HG03060 (cell line): Measurements from ENCODE around the gene ZMYM1.
"Not testable (repeated sequence)": the region's sequence is repeated elsewhere in the genome, so short reads cannot be mapped to it uniquely, and the experiment has no call there.

Experiments used
- ATAC-seq: cut with Tn5 transposase; IDR thresholded peaks from one replicate; pipeline ENCODE4 v1.9.1; 2021; ENCODE audit warnings: low read depth, moderate number of reproducible peaks; ENCODE audit not compliant: unreplicated experiment

The ZMYM1 gene

DNA sequence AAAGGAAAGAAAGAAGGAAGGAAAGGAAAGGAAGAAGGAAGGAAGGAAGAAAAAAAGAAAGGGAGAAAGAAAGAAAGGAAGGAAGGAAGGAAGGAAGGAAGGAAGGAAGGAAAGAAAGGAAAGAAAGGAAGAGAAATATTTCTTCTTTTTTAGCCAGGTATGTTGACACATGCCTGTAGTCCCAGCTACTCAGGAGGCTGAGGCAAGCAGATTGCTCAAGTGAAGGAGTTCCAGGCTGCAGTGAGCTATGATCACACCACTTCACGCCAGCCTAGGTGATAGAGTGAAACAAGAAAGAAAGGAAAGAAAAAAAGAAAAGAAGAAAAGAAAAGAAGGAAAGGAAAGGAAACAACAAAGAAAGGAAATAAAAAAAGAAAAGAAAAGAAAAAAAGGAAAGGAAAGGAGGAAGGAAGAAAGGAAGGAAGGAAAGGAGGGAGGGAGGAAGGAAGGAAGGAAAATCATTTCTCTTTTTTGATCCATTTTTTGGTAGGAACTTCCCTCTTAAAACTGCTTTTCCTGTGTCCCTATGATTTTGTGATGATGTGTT is 5.8 kb upstream of the ZMYM1 start:
- no peak for ATAC-seq

DNA sequence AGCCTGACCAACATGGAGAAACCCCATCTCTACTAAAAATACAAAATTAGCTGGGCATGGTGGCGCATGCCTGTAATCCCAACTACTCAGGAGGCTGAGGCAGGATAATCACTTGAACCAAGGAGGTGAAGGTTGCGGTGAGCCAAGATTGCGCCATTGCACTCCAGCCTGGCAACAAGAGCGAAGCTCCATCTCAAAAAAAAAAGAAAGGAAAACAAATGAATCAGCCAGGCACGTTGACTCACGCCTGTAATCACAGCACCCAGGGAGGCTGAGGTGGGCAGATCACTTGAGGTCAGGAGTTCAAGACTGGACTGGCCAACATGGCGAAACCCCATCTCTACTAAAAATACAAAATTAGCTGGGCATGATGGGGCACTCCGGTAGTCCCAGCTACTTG is 2.8 kb upstream of the ZMYM1 start:
- not testable (repeated sequence) for ATAC-seq

DNA sequence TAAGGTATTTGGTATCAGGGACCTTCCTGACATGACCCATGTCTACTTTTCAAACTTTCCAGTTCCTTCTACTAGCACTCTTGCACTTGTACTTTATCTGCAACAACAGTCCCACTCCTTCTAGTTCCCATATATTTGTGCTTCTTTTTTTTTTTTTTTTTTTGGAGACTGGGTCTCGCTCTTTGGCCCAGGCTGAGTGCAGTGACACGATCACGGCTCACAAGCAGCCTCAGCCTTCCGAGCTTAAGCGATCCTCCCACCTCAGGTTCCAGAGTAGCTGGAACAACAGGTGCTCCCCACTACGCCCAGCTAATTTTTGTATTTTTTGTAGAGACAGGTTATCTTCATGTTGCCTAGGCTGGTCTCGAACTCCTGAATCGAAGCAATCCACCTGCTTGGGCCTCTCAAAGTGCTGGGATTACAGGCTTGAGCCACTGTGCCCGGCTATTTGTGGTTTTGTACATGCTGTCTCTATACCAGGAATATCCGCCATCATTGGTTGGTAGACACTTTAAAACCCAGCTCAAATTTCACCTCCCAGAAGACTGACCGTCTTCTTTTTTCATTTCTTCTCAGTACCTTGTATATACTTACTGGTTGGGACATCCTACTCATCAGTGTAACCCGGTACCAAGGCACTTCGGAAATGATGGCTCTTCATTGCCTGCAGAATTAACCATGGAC is 1.1 kb downstream of the ZMYM1 start:
- no peak for ATAC-seq

DNA sequence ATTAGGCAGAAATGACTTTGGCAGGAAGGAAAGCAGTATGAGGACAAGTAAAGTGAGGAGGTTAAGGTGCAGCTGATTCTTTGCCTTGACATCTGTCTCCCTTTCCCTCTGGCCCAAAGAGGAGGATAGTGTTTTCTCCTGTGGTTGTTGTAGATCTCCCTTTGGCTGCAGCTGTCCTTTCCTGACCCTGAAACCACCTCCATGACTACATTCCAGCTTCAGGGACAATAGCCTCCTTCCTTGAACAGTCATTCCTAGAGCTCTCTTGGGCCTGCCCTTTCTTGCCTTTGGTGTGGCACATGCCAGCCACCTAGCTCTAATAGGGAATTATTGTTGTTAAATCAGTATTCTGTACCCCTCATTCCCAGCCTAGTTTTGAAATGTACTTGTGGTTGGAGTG is 6.2 kb downstream of the ZMYM1 start:
- no peak for ATAC-seq

DNA sequence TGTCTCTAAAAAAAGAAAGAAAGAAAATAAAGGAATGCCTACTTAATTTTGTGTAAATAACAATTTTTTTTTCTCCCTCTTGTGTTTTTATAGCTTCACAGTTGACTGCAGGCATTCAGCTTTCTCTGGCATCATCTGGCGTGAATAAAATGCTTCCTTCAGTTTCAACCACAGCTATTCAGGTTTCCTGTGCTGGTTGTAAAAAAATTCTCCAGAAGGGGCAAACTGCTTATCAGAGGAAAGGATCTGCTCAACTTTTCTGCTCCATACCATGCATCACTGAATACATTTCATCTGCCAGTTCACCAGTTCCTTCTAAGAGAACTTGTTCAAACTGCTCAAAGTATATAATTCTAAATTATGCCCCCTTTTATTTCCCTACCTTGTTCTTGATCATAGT is 18.0 kb downstream of the ZMYM1 start:
- no peak for ATAC-seq

DNA sequence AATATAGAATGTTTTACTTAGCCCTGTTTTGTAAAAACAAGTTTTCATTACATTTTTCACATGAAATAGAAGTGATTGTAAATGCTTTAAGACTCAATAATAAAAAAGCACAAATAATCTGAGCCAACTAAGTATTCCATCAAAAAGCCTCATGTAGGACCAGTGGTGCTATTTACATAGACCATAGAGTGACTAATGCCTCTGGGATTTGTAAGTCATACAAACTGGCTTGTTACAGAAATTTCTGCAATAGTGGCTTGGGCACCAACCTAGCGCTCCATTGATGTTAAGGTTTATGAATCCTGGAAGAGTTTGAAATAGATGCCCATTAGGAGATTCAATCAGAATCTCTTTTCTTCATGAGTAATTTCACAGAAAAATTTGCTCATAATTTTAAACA is 31.9 kb downstream of the ZMYM1 start:
- ATAC-seq: no peak

DNA sequence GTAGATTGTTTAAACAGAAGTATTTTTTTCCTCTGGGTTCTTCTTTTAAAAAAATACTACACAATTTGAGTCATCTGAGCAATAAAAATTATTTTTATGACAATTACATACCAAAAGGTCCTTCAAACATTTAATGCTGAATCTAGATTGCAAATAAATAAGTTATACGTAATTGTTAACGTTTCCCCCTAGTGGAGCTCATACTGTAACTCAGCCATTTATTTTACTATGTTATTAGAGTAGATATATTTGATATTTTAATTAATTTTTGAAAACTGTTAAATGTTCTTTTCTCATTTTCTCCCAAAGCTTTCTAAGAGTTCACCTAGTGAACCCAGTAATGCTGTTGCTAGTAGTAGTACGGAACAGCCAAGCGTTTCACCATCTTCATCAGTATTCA is 33.5 kb downstream of the ZMYM1 start:
- ATAC-seq: no peak

DNA sequence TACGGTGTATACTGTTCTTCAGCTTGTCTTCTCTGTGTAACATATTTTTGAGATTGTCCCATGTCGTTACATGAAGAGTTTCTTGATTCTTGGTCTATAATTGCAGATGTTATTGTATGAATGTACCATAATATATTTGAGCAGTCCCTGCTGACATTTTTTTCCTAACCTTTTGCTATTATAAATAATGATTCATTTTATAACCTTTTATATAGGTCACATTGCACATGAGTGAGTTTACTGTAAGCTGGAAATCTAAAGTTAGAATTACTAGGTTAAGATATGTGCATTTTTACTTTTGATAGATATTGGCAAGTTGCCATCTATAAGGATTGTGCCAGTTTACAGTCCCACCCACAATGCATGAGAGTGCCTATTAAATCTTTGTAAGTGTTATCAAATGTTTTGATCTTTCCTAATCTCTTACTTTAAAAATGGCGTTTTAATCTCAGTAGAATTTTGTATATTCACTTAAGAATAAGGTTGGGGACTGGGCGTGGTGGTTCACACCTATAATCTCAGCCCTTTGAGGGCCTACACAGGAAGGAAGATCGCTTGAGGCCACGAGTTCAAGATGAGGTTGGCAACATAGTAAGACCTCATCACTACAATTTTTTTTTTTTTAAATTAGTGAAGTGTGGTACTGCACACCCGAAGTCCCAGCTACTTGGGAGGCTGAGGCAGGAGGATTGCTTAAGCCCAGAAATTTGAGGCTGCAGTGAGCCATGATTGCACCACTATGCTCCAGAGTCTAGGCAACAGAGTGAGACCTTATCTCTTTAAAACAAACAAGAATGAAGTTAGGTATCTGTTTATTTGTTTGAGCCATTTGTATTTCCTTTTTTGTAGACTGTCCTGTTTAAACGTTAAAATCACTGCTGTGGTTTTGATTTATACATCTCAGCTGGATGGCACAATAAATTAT is 36.5 kb downstream of the ZMYM1 start:
- ATAC-seq: no peak

DNA sequence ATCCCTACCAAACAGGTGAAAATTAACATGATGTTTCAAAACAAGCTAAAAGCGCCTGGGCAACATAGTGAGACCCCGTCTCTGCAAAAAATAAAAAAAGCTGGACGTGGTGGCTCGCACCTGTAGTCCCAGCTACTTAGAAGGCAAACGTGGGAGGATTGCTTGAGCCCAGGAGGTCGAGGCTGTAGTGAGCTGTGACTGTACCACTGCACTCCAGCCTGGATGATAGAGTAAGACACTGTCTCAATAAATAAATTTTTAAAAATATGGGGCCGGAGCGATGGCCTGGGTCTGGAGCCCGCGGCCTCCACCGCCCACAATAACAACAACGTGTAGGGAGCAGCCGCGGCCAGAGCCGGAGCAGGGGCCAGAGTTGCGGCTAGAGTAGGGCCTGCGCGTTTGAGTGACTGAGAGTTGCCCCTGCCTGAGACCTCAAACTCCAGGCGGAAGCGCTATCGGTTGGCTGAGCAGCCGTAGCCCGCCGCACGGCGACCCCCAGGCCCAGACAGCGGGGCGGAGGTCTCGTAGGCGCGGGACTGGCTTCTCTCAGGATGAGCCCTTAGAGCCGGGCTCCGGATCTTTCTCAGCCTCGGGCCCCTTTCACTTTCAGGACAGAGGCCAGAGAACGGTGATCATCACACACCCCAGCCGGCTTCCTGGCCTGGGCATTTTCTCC is 41.4 kb downstream of the ZMYM1 start:
- no peak for ATAC-seq

DNA sequence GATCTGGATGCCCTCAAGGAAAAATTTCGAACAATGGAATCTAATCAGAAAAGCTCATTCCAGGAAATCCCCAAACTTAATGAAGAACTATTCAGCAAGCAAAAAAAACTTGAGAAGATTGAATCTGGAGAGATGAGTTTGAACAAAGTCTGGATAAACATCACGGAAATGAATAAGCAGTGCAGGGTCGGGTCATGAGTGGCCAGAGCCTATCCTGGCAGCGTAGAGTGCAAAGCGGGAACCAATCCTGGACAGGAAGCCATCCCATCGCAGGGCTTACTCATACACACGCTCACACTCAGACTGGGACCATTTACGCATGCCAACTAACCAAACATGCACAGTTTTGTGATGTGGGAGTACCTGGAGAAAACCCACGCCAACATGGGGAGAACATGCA is 43.1 kb downstream of the ZMYM1 start:
- no peak for ATAC-seq

DNA sequence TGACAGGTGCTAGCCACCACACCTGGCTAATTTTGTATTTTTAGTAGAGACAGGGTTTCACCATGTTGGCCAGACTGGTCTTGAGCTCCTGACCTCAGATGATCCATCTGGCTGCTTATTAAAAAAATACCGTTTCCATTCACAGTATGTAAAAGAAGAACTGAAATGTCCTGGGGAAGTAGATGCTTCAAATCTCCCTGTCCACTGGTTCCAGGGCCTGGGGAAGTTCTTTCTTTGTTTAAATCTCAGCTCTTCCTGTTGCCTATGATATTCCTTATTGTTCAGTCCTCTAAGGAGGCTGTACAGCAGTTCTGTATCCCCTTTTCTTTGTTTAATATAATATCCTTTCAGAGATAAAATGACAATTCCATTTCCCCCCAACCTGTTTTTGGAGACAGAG is 47.4 kb downstream of the ZMYM1 start:
- no peak for ATAC-seq

DNA sequence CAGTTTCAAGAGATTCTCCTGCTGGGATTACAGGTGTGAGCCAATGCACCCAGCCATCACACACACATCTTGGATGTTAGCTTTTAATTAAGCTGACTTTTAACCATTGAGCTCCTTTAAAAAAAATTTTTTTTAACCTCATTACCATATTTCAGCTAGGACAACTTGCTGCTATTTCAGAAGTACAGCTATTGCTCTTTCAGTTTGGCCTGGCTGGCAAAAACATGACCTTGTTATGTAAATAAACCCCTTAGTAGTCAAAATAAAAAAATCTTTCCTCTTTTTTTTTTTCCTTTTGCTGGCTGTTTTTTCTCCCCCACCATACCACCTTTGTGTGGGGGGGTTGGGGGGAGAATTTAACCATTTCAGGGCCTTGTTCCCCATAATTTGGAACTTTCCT is 49.9 kb downstream of the ZMYM1 start:
- ATAC-seq: no peak

DNA sequence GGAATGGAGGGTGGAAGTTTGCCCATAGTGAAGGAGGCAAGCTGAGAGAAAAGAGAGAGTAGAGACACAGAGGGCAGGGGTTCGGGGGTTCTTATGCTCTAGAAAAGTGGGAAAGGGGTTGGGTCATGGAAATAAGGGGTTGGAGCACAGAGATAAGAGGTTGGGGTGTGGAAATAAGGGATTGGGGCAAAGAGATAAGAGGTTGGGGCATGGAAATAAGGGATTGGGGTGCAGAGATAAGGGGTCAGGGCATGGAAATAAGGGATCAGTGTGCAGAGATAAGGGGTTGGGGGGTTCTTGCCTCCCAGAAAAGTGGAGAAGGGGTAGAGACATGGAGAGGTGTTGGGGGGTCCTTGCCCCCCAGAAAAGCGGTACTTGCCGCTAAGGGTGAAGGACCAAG is 57.6 kb downstream of the ZMYM1 start:
- ATAC-seq: no peak

DNA sequence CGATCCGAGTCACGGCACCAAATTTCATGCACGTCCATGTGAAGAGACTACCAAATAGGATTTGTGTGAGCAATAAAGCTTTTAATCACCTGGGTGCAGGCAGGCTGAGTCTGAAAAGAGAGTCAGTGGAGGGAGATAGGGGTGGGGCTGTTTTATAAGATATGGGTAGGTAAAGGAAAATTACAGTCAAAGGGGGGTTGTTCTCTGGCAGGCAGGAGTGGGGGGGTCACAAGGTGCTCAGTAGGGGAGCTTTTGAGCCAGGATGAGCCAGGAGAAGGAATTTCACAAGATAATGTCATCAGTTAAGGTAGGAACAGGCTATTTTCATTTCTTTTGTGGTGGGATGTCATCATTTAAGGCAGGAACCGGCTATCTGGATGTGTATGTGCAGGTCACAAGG is 58.4 kb downstream of the ZMYM1 start:
- ATAC-seq: not testable (repeated sequence)

DNA sequence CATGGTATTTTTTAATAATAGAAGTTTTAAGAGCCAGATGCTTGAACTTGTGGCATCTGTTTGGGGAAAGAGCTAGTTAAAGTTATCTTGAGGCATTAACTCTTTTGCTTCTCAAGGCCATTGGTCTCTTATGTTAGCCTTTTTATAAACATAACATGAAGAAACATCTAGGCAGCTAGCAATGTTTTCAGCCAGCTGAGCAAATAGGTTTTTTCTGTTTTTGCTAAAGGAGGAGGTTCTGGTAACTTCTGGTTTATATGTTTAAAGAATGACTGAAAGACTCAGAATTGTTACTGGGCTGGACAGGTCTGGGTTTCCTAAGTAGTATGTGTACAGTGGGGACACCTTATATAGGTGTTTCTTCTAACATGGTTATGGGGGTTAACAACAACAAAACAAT is 63.1 kb downstream of the ZMYM1 start:
- not testable (repeated sequence) for ATAC-seq

DNA sequence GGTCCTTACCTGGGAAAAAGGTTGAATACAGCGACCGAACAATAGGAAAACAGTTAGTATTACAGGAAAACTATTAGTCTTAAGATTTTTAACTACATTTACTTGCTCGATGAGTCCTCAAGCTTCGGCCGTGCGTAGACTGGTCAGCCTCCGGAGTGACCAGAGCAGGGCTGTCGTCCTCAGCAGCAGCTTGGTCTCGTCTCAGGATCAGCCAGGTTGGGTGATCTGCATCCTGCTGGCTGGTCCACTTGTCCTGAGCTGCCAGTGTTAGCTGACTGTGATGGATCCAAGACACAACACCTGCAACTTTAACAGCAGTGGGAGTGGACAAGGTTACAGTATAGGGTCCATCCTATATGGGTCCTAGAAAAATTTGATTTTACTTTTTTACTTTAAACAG is 63.5 kb downstream of the ZMYM1 start:
- ATAC-seq: not testable (repeated sequence)

DNA sequence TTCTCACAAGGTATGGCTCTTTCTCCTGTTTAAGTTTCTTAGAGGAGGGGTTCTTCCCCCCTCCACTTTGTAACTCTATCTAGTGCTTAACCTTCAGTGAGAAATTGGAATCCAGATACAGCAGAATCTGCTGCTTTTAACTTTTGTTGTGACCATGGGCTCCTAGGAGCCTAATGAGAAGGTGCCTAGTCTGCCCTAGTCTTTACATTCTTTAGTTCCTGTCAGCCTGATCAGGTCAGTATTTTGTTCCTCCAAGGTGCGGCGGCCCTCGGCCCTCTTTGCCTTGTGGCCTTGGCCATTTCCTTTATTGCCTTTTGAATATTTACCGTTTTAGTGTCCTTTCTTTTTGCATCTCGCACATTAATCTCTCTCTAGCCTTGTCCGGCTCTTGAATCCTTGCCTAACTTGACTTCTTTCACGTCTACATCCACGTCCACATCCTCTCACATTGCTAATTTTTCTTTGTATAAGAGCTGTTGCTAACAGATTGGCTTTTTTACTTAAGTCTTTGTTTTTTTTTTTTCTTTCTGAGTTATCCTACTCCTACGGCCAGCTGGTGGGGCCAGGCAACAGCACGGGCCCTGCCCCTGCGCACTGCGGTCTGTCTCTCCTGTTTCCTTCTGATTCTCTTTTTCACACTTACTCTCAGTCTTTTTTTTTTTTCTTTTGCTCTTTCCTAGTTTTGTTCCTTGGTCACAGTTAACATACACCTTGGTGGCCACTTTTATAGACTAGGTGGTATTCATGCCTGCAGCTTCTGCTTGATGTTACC is 64.7 kb downstream of the ZMYM1 start:
- no peak for ATAC-seq

DNA sequence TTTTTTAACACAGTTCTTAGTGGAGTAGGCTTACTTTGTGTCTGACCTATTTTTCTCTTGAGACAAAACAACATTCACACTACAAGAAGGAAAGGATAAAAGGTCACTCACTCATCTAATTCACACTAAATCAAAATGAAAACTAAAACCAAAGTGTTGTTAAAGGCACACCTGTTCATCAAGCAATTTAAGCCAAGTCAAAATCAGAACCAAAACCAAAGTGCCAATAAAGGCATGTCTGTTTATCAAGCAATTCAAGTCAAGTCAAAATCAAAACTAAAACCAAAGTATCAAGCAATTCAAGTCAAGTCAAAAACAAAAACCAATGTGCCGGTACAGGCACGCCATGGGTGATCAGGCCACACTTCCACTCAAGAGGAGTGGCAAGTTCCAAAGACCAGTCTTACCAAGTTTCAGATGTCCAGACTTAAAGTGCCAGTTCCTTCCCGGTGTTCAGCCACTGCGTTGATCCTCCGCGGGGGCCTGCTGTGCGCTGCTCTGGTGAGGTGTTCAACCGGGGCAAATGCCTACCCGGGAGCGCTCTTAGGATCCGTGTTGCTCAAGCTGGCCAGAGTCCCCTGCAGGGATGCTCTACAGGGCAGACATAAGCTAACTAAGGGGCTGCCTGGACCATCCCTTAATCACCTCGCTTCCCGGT is 66.8 kb downstream of the ZMYM1 start:
- ATAC-seq: not testable (repeated sequence)

DNA sequence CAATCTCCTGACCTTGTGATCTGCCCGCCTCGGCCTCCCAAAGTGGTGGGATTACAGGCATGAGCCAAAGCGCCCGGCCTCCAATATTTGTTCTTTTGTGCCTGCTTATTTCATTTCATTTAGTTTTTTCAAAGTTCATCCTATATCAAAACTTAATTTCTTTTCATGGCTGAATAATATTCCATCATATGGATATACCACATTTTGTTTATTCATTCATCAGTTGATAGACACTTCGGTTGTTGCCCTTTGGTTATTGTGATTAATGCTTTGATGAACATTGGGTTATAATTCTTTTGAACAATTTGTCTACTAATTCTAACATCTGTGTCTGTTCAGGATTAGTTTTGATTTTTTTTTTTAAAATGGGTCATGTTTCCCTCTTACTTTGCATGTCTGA is 72.0 kb downstream of the ZMYM1 start:
- no peak for ATAC-seq

DNA sequence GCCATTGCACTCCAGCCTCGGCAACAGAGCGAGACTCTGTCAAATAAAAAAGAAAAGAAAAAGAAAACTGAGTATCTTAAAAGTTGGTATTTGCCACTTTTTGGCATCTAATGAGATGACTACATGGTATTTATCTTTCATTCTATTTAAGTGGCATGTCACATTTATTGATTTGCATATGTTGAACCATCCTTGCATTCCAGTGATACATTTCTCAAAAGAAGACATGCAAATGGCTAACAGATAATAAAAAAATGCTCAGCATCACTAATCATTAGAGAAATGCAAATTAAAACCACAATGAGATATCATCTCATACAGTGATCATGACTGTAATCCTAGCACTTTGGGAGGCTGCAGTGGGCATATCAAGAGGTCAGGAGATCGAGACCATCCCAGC is 85.7 kb downstream of the ZMYM1 start:
- ATAC-seq: no peak
